ENCODE results near the gene BCL2L1.

Gene BCL2L1

DNA sequence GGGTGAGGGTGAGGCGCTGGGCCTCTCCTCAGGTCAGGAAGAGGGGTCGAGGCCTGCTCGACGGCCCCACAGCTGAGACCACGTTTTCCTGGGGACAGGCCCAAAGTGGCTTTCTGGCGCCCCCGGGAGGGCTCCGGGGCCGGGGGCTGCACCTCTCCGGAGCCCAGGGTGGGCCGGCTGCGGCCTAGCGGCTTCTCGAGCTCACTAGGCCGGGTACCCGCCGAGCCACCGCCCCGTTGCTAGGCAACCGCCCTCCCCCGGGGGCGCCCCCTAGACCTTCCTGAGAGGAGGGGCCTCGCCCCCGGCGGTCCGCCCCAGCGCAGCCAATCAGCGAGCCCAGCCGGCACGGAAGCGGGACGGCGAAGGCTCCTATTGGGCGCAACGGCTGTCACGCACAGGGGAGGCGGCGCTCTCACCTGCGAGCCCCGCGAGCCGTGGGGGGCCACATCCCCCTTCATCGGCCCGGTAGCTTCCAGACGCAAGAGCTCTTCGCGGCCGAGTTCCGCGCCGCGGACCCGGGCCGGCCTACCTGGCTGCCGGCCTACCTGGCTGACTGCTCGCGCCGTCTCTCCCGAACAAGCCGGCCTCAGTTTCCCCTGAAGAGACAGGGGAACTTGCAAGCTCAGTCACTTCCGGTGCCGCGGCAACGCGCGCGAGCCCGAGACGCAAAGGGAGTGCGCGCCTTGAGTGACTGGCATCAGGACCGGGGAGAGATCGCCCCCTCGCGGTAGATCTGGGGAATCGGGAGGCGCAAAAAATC is 831 bp upstream of the BCL2L1 start:
- DNase-seq: peak; percentile 92

- DNase-seq: no peak
Measured at GRCh38 chr20:31723069-31723318, 326 bp upstream of the BCL2L1 start.

GRCh38 chr20:31721408-31722256 is 1.0 kb downstream of the BCL2L1 start:
- no peak for DNase-seq

GRCh38 chr20:31720486-31721407 is 1.9 kb downstream of the BCL2L1 start:
- no peak for DNase-seq

DNA sequence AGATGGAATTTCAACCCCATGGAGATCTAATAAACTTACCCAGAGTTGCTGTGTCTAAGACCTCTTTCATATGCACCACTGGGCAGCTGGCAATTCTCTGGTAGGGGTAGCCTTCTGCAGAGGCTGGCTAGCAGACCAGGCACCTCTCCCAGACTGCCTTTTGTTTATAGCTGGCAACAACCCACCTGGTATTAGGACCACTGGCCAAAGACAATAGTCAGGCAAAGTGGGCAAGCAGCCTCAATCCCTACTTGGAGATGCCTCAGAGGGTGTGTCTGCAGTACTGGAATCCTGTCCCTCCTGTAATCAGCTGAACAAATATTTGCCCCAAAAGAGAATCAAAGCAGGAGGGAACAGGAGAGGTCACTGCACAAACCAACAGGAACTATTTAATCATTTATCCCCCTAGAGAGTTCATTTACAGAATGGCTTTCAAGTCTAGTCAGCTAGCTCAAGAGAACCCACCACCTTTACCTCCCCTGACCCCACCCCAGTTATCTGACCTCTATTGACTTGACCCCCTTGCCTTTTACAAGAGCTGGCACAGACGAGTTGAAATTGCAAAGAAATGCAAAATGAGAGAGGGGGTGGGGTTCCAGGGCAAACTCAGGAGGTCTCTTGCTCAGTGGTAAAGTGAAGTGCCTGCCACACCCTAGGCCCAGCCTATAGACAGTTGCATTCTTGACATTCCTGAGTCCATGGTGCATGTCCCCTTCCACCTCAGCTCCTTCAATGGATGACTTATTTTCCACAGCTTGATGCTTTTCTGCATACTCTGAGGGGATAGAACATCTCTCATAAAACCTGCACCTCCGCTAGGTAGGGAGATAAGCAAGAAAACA is 2.8 kb downstream of the BCL2L1 start:
- no peak for DNase-seq

- no peak for DNase-seq
Measured at GRCh38 chr20:31718952-31719643, 3.6 kb downstream of the BCL2L1 start.

DNA sequence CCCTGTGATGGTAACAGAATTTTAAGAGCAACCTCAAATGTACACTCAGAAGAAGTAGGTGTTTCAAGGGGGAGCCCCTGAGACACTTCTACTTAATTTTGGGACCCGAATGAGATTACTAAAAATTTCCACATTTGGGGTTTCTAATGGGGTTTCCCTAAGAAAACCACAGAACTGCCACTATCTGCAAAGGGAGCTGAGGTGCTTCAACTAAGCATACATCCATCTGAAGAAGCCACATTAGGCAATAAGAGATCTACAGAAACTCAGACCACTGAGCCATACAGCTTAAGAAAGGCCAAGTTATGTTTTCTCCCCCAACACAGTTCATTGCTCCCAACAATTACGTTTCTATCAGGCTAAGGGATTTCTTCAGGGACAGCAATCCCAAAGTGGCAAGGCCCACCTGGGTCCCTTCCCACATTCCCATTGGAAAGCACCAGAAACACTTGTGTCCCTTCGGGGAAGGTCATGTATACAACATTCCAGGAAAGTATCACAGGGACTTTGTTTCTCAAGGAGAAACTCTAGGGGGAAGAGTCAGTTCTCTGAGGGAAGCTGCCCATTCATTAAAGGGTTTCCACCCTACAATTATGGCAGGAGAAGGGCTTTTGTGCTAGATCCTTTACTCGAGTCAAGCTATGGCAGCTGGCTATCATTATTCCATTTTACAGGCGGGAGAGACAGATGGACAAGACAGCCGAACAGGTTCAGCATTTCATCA is 5.0 kb downstream of the BCL2L1 start:
- no peak for DNase-seq

GRCh38 chr20:31716818-31717477 is 5.7 kb downstream of the BCL2L1 start:
- DNase-seq: no peak

DNA sequence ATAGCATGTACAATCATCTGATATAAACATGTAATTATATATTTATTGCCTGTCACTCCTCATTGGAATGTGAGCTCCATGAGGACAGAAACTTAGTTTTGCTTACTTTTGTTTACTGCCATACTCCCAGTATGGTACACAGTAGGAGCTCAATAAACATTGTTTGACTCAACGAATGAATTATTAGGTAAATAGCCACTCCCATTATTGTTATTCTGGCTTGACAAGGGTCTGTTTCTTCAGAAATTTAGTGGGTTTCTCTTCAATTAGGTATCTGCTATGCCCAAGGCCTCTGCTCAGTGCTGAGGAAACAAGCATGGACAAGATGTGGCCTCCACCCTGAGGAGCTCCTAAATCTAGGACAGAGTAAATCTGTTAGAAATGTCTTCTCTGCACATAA is 6.3 kb downstream of the BCL2L1 start:
- no peak for DNase-seq

- no peak for DNase-seq
Measured at GRCh38 chr20:31715766-31716165, 6.9 kb downstream of the BCL2L1 start.

GRCh38 chr20:31713312-31714273 is 9.1 kb downstream of the BCL2L1 start:
- DNase-seq: no peak

DNA sequence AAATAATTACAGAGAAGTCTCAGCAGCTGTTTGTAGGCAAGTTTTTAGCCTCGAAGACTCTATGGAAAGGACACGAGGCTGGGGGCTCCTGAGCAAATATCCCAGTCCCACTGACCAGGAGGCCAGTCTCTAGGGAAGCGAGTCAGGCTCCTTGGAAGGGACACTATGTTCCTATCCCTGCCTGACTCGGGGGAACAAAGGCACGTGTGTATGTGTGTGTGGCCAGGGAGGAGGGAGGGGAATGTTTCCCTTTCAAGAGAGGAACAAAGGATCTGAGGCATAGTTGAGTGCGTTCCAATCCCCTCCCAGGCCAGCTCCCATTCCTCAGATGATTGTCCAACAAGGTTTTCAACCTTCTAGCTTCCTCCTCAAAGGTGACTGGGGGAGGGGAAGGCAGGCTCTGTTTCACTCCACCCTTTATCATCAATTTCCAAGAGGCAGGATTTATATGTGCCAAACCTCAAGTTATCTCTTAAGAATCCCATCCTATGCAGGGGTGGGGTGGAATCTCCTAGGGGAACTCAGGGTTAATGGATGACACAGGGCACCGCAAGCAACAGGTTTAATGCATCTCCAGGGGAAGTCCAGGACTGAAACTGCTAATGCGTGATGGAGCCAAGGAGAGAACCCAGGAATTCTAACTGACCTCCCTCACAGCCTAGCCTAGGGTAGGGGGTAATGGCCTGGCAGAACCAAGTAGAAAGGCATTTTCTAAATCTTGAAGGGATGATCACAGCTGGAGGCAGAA is 9.9 kb downstream of the BCL2L1 start:
- no peak for DNase-seq

GRCh38 chr20:31712112-31712553 is 10.5 kb downstream of the BCL2L1 start:
- DNase-seq: no peak

GRCh38 chr20:31711179-31712111 is 11.2 kb downstream of the BCL2L1 start:
- DNase-seq: no peak

DNA sequence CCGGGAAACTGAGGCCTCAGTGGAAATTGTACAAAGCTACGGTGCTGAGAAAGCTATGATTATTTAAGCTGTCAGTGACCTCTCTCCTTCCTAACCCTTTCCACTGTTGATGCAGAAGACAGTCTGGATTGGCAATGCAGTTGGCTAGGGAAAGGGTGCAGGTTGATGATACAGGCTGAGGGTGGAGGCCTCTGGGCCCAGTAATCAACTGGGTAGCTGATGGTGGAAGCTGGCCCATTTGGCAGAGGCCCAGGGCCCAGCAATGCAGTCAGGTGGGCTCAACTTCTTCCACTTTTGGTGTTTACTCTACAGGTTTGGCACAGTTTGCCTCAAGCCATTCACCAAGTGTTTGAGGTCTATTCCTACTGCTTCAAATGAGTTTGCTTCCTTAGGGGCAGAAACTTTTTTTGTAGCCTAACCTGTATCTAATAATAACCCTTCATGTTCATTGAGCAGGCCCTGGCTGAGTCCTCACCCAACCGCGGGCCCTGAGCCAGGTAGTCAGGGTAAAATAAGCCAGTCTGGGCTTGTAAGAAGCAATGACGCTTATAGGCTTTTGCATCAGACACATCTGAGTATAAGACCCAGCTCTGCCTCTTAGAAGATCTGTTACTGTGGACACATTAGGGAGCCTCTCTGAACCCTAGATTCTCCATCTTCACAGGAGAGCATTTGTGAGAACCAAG is 12.1 kb downstream of the BCL2L1 start:
- DNase-seq: peak; percentile 63

- DNase-seq: no peak
Measured at GRCh38 chr20:31709939-31710338, 12.7 kb downstream of the BCL2L1 start.

All from NCI-H1694 treated with DMSO at 0.1 percent for 48 hours (cell line).